HG02763 (cell line): ENCODE results near the gene ADAMTS7.
"Not testable (repeated sequence)": the region's sequence is repeated elsewhere in the genome, so short reads cannot be mapped to it uniquely, and the experiment has no call there.

Experiments
- ATAC-seq: cut with Tn5 transposase; IDR thresholded peaks from one replicate; pipeline ENCODE4 v1.9.1; 2021; ENCODE audit warnings: mild to moderate bottlenecking, moderate library complexity; ENCODE audit not compliant: unreplicated experiment

The ADAMTS7 gene

GRCh38 chr15:78732634-78733033 lies 78.6 kb downstream of the ADAMTS7 start:
- no peak for ATAC-seq

GRCh38 chr15:78730955-78731354 lies 80.3 kb downstream of the ADAMTS7 start:
- ATAC-seq, result no peak

- not testable (repeated sequence) for ATAC-seq
These were observed 82.8 kb downstream of the ADAMTS7 start for GRCh38 chr15:78728427-78728826.

GRCh38 chr15:78727561-78727960 lies 83.7 kb downstream of the ADAMTS7 start:
- ATAC-seq, result no peak

- ATAC-seq, result no peak
These were observed 84.3 kb downstream of the ADAMTS7 start for GRCh38 chr15:78726870-78727551.

GRCh38 chr15:78719819-78720450 lies 91.3 kb downstream of the ADAMTS7 start:
- ATAC-seq, result not testable (repeated sequence)

- ATAC-seq, result no peak
These were observed 92.4 kb downstream of the ADAMTS7 start for GRCh38 chr15:78718837-78719236.

GRCh38 chr15:78717956-78718656 lies 93.2 kb downstream of the ADAMTS7 start:
- no peak for ATAC-seq

GRCh38 chr15:78716651-78717050 lies 94.6 kb downstream of the ADAMTS7 start:
- ATAC-seq, result no peak

DNA sequence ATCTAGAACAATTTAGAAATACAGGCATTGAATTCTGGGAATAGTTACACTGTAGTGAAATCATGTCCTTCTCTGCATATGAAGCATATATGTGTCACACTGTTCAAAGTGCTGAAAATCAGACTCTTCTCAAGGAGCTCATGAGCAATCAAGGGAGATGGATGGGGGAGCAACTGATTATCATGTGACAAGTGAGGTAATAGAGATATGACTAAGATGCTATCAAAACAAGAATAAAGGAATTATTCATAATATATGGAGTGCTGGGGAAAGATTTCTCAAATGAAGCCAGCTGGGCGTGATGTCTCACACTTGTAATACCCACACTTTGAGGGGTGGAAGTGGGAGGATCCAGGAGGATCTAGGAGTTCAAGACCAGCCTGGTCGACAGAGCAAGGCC lies 95.3 kb downstream of the ADAMTS7 start:
- ATAC-seq, result no peak

- no peak for ATAC-seq
These were observed 95.8 kb downstream of the ADAMTS7 start for GRCh38 chr15:78715434-78715833.

DNA sequence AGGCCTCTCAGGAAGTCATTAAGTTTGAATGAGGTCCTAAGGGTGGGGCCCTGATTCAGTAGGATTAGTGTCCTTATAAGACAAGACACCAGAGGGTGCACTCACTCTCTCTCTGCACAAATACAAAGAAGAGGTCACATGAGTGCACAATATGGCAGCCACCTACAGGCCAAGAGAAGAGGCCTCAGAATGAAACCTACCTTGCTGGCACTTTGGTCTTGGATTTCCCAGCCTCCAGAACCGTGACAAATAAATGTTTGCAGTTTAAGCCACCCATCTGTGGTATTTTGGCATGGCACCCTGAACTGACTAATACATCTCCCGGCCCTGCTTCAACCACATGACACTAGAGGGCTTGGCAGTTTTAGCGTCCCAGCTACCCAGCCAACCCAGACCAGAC lies 96.4 kb downstream of the ADAMTS7 start:
- ATAC-seq, result no peak

DNA sequence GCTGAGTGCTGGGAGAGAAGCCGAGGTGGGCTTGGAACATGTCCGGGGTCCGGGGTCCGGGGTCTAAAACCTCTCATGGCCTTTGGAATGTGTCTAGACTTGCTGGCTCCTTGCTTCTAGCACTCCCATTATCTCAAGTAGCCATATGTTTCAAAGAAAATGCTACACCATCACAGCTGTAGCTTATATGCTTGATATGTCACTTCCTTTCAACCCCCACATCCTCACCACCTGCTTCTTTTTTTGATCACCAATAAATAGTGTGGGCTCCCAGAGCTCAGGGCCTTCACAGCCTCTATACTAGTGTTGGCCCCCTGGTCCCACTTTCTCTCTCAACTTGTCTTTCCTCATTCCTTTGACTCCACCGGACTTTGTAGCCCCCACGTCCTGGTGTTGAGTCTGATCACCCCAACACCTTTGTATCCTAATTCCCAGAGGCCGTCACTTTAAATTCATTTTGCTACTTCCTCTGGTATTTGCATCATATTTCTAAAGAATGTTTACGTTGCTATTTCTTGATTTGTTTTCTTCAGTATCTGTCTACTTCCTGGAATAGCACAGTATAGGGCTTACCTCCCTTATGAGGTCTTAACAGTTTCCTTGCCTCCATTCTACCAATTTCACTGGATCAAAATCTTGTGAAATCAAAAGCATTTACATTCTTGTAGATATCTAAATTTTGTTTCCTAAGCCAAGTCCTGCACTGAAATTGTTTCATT lies 98.3 kb downstream of the ADAMTS7 start:
- no peak for ATAC-seq

GRCh38 chr15:78711638-78712037 lies 99.6 kb downstream of the ADAMTS7 start:
- no peak for ATAC-seq

- ATAC-seq, result no peak
These were observed 101.9 kb downstream of the ADAMTS7 start for GRCh38 chr15:78709263-78709882.
